DMS79 (cell line): ENCODE measurements around the gene PDE10A.

Experiments
- DNase-seq: peaks from one replicate; lab custom pipeline; 2025; lab: John Stamatoyannopoulos, UW

PDE10A gene

GRCh38 chr6:165655191-165655590 is 7.8 kb downstream of the PDE10A start:
- no peak for DNase-seq

- no peak for DNase-seq
Measured at GRCh38 chr6:165654144-165654543, 8.9 kb downstream of the PDE10A start.

- no peak for DNase-seq
Measured at GRCh38 chr6:165653607-165654006, 9.4 kb downstream of the PDE10A start.

- no peak for DNase-seq
Measured at GRCh38 chr6:165653196-165653595, 9.8 kb downstream of the PDE10A start.

GRCh38 chr6:165652766-165653165 is 10.3 kb downstream of the PDE10A start:
- no peak for DNase-seq

GRCh38 chr6:165649166-165650137 is 13.6 kb downstream of the PDE10A start:
- DNase-seq, result no peak

- DNase-seq, result no peak
Measured at GRCh38 chr6:165647041-165647440, 16.0 kb downstream of the PDE10A start.

GRCh38 chr6:165645919-165646318 is 17.1 kb downstream of the PDE10A start:
- no peak for DNase-seq

- DNase-seq, result no peak
Measured at GRCh38 chr6:165644586-165645266, 18.3 kb downstream of the PDE10A start.

- no peak for DNase-seq
Measured at GRCh38 chr6:165643015-165643414, 20.0 kb downstream of the PDE10A start.

- DNase-seq, result no peak
Measured at GRCh38 chr6:165641672-165642156, 21.3 kb downstream of the PDE10A start.

- DNase-seq, result no peak
Measured at GRCh38 chr6:165640806-165641205, 22.2 kb downstream of the PDE10A start.

GRCh38 chr6:165638530-165638929 is 24.5 kb downstream of the PDE10A start:
- DNase-seq, result no peak

GRCh38 chr6:165637586-165637985 is 25.5 kb downstream of the PDE10A start:
- DNase-seq, result no peak

- no peak for DNase-seq
Measured at GRCh38 chr6:165636402-165637048, 26.5 kb downstream of the PDE10A start.

- DNase-seq, result no peak
Measured at GRCh38 chr6:165635965-165636364, 27.1 kb downstream of the PDE10A start.

- no peak for DNase-seq
Measured at GRCh38 chr6:165634101-165634880, 28.8 kb downstream of the PDE10A start.

- DNase-seq, result no peak
Measured at GRCh38 chr6:165632194-165632593, 30.8 kb downstream of the PDE10A start.

GRCh38 chr6:165630544-165630953 is 32.5 kb downstream of the PDE10A start:
- no peak for DNase-seq

- DNase-seq, result no peak
Measured at GRCh38 chr6:165628955-165629354, 34.1 kb downstream of the PDE10A start.

GRCh38 chr6:165627366-165627765 is 35.7 kb downstream of the PDE10A start:
- no peak for DNase-seq

- DNase-seq, result no peak
Measured at GRCh38 chr6:165626711-165627110, 36.3 kb downstream of the PDE10A start.
